ENCODE data around the gene SETDB2. TPM values are rescaled to one million over a fixed set of nuclear protein-coding genes. Genes with fewer than 3 reads are reported as not detected.

SETDB2 gene
- total RNA-seq, 1 donor from 2014 or later, result 7.7 TPM

DNA sequence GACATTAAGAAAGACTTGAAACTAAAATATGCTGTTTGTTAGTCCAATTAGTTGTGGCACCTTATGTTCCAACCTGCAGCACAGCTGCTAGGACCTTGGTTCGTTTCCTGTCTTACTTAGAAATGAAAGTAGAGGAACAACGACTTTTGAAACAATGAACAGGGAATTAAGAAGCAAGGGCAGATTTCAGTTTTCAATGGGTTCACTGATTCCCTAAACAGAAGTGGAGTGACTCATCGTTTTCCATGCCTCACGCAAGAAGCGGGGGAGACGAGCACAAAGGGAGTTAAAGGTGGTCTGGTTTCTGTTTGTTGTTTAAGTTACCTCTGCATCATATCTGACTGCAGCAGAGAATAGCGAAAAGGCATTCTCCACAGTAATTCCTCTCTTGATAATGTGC lies 96.5 kb downstream of the SETDB2 start:
- TF ChIP-seq, protein P1, sequence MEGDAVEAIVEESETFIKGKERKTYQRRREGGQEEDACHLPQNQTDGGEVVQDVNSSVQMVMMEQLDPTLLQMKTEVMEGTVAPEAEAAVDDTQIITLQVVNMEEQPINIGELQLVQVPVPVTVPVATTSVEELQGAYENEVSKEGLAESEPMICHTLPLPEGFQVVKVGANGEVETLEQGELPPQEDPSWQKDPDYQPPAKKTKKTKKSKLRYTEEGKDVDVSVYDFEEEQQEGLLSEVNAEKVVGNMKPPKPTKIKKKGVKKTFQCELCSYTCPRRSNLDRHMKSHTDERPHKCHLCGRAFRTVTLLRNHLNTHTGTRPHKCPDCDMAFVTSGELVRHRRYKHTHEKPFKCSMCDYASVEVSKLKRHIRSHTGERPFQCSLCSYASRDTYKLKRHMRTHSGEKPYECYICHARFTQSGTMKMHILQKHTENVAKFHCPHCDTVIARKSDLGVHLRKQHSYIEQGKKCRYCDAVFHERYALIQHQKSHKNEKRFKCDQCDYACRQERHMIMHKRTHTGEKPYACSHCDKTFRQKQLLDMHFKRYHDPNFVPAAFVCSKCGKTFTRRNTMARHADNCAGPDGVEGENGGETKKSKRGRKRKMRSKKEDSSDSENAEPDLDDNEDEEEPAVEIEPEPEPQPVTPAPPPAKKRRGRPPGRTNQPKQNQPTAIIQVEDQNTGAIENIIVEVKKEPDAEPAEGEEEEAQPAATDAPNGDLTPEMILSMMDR (IDR thresholded peaks at IDR 0.05; ENCODE audit: partially characterized antibody, unreplicated experiment), result no peak
- no peak overlapping the region for H3K27ac Mint-ChIP-seq (ENCODE audit: unreplicated experiment)
- DNase-seq, result no peak
- no peaks in the 10 kb centered on the region for H3K36me3 Mint-ChIP-seq (ENCODE audit: unreplicated experiment)
- H3K4me1 Mint-ChIP-seq (ENCODE audit: low read depth, unreplicated experiment), result no peaks in the 10 kb centered on the region
- no peak overlapping the region for H3K4me3 Mint-ChIP-seq (ENCODE audit: unreplicated experiment)
- H3K27me3 Mint-ChIP-seq (ENCODE audit: unreplicated experiment), result no peaks in the 10 kb centered on the region
- H3K9me3 Mint-ChIP-seq (ENCODE audit: unreplicated experiment), result no peaks in the 10 kb centered on the region

DNA sequence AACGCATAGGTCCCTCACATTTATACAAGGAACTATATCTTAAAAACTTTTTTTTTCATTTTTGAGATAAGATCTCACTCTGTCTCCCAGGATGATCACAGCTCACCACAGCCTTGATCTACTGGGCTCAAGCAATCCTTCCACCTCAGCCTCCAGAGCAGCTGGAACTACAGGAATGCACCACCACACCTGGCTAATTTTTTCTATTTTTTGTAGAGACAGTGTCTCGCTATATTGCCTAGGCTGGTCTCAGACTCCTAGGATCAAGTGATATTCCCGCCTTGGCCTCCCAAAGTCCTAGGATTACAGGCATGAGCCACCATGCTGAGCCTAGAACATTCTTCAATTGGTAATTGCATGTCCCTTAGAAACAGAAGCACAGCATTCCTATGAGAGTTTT lies 99.6 kb downstream of the SETDB2 start:
- no peak for DNase-seq
- Mint-ChIP-seq H3K4me1 (ENCODE audit: low read depth, unreplicated experiment) (peaks cover 3% of the 10 kb centered on the region), H3K27me3 (ENCODE audit: unreplicated experiment) (no peaks in the 10 kb centered on the region), H3K36me3 (ENCODE audit: unreplicated experiment) (no peaks in the 10 kb centered on the region), H3K27ac (ENCODE audit: unreplicated experiment) (no peak overlapping the region), H3K9me3 (ENCODE audit: unreplicated experiment) (no peaks in the 10 kb centered on the region), H3K4me3 (ENCODE audit: unreplicated experiment) (no peak overlapping the region)
- TF ChIP-seq, protein P1 (IDR thresholded peaks at IDR 0.05; ENCODE audit: partially characterized antibody, unreplicated experiment), result no peak

Other genes starting within 250 kb of the SETDB2 start
- not detected for gene MLNR, start 223.9 kb upstream of the SETDB2 start, total RNA-seq (ENCODE audit: unreplicated experiment)
- gene CDADC1, start 196.3 kb upstream of the SETDB2 start, total RNA-seq (ENCODE audit: unreplicated experiment), result 4.3 TPM
- gene CAB39L, start 210 bp upstream of the SETDB2 start, total RNA-seq (ENCODE audit: unreplicated experiment), result 7.7 TPM
- 4.3 TPM for gene PHF11, start 51.7 kb downstream of the SETDB2 start, total RNA-seq (ENCODE audit: unreplicated experiment)
- 46.1 TPM for gene RCBTB1, start 141.3 kb downstream of the SETDB2 start, total RNA-seq (ENCODE audit: unreplicated experiment)
- gene ARL11, start 184.2 kb downstream of the SETDB2 start, total RNA-seq (ENCODE audit: unreplicated experiment), result not detected
- 26.4 TPM for gene EBPL, start 247.2 kb downstream of the SETDB2 start, total RNA-seq (ENCODE audit: unreplicated experiment)

Measured in glutamatergic neuron (in vitro differentiated cells).